Endothelial cell of umbilical vein (primary cell): ENCODE data around the gene FOXP4. TPM values are rescaled to one million over a fixed set of nuclear protein-coding genes. Genes with fewer than 3 reads are reported as not detected.

Source experiments
- BruUV-seq: library from RNA; stranded (reverse); fragments of 400-500 nt; replicated peaks from 2 replicates; lab custom pipeline; 2021; lab: Mats Ljungman, UMichigan
- CTCF ChIA-PET: fragments of 300-600, 350-600 bp; sonication (Branson Sonifier 250); formaldehyde crosslinking; loops from one replicate; lab custom pipeline; 2021; ENCODE audit warnings: antibody characterized with exemption, inconsistent platforms; lab: Charles Lee
- POLR2A ChIA-PET: fragments of 300-600, 350-600 bp; sonication (Branson Sonifier 250); formaldehyde crosslinking; loops from one replicate; lab custom pipeline; 2021; ENCODE audit warnings: antibody characterized with exemption, inconsistent platforms; lab: Charles Lee
- DNase-seq: peaks from one replicate; pipeline ENCODE4 v3.0.0-alpha.2; 2011; ENCODE audit warnings: low read depth, low spot score
- FAIRE-seq: peaks from 2 replicates; lab custom pipeline; 2011; peaks lifted over from hg19 to GRCh38; lab: Jason Lieb, UNC
- H2AFZ ChIP-seq: 2 replicates; pipeline ENCODE4 v1.6.0; 2012; ENCODE audit warnings: low read depth, low read length, control low read depth, inconsistent platforms
- H3K27ac ChIP-seq: 2 replicates; pipeline ENCODE4 v1.5.1; 2011; ENCODE audit warnings: low read depth, mild to moderate bottlenecking, control low read depth, low read length, moderate library complexity; ENCODE audit not compliant: insufficient read depth
- H3K27me3 ChIP-seq, 2 experiments: 2 replicates each; pipeline versions ENCODE4 v1.6.0 to v1.6.1; 2011; ENCODE audit warnings: low read length in 2 of 2, mixed read lengths in 1 of 2; ENCODE audit not compliant: control insufficient read depth in 2 of 2, insufficient read depth in 2 of 2
- H3K36me3 ChIP-seq, 2 experiments: 2 replicates in 1 of 2; 3 replicates in 1 of 2; pipeline ENCODE4 v1.5.1; 2011; ENCODE audit warnings: low read length in 2 of 2, mild to moderate bottlenecking in 1 of 2, moderate library complexity in 1 of 2; ENCODE audit not compliant: control insufficient read depth in 2 of 2, insufficient read depth in 2 of 2; ENCODE audit errors: extremely low read depth in 1 of 2
- H3K4me1 ChIP-seq: 3 replicates; pipeline ENCODE4 v1.5.1; 2011; ENCODE audit warnings: mild to moderate bottlenecking, low read length; ENCODE audit not compliant: control insufficient read depth, insufficient read depth; ENCODE audit errors: extremely low read depth
- H3K4me2 ChIP-seq: 2 replicates; pipeline ENCODE4 v1.6.1; 2011; ENCODE audit warnings: low read length, control low read depth, mixed read lengths; ENCODE audit not compliant: insufficient read depth
- H3K4me3 ChIP-seq, 3 experiments: fragments of 200-600 bp in 1 of 3; sonication (generic), shearing (Covaris generic) in 1 of 3; replicated peaks in 1 of 3; 2 replicates each; pipeline ENCODE4 v1.5.1; 2011 to 2016; ENCODE audit warnings: control low read depth in 3 of 3, low read length in 3 of 3, mild to moderate bottlenecking in 2 of 3, inconsistent platforms in 1 of 3, low read depth in 1 of 3, moderate library complexity in 1 of 3; ENCODE audit not compliant: insufficient read depth in 1 of 3
- H3K79me2 ChIP-seq: 2 replicates; pipeline ENCODE4 v1.6.0; 2012; ENCODE audit warnings: low read length, inconsistent platforms; ENCODE audit not compliant: control insufficient read depth, insufficient read depth
- H3K9ac ChIP-seq: replicated peaks from 2 replicates; pipeline ENCODE3; 2011; ENCODE audit warnings: low read length, control low read depth; ENCODE audit not compliant: insufficient read depth; ENCODE audit errors: extremely low read depth
- H3K9me1 ChIP-seq: replicated peaks from 3 replicates; pipeline ENCODE4 v1.6.0; 2011; ENCODE audit warnings: mild to moderate bottlenecking, low read length; ENCODE audit not compliant: control insufficient read depth, insufficient read depth; ENCODE audit errors: extremely low read depth
- H3K9me3 ChIP-seq: replicated peaks from 2 replicates; pipeline ENCODE4 v1.5.1; 2012; ENCODE audit warnings: low read length, inconsistent platforms; ENCODE audit not compliant: control insufficient read depth, insufficient read depth
- H4K20me1 ChIP-seq: replicated peaks from 2 replicates; pipeline ENCODE3; 2011; ENCODE audit warnings: mild to moderate bottlenecking, low read length; ENCODE audit not compliant: control insufficient read depth, insufficient read depth; ENCODE audit errors: extremely low read depth
- EZH2 ChIP-seq: IDR thresholded peaks from 2 replicates; pipeline ENCODE4 v1.6.1; 2012; ENCODE audit warnings: borderline replicate concordance, low read depth, mild to moderate bottlenecking, moderate library complexity, low read length, inconsistent platforms; ENCODE audit not compliant: severe bottlenecking
- FOS ChIP-seq: IDR thresholded peaks from 2 replicates; pipeline ENCODE4 v1.6.1; 2011; ENCODE audit warnings: mild to moderate bottlenecking, low read length, moderate library complexity, borderline replicate concordance; ENCODE audit not compliant: insufficient read depth
- GATA2 ChIP-seq: IDR thresholded peaks from 2 replicates; pipeline ENCODE4 v1.7.0; 2011; ENCODE audit warnings: low read depth, mild to moderate bottlenecking, moderate library complexity, mixed read lengths, low read length; ENCODE audit not compliant: insufficient read length, insufficient read depth
- JUN ChIP-seq: IDR thresholded peaks from 2 replicates; pipeline ENCODE4 v1.6.1; 2011; ENCODE audit warnings: borderline replicate concordance, low read depth; ENCODE audit not compliant: insufficient read length, insufficient read depth
- MAX ChIP-seq: IDR thresholded peaks from 2 replicates; pipeline ENCODE4 v1.6.1; 2011; ENCODE audit not compliant: insufficient read depth, insufficient read length
- MYC ChIP-seq: IDR thresholded peaks from one replicate; pipeline ENCODE4 v1.6.1; 2011; ENCODE audit warnings: mild to moderate bottlenecking, low read depth, low read length
- POLR2A ChIP-seq: IDR thresholded peaks from 2 replicates; pipeline ENCODE4 v1.6.1; 2012; ENCODE audit warnings: low read depth, mild to moderate bottlenecking, control low read depth, low read length
- POLR2AphosphoS5 ChIP-seq: IDR thresholded peaks from 2 replicates; pipeline ENCODE4 v1.6.1; 2012; ENCODE audit warnings: low read depth, mild to moderate bottlenecking, control low read depth, low read length, moderate library complexity; ENCODE audit not compliant: insufficient read depth
- dilution Hi-C: fragments of 300-500 bp; cut with MboI; formaldehyde crosslinking; loops from one replicate; pipeline ENCODE4 v1.15.0; 2019; ENCODE audit warnings: low sequenced_read_pairs; ENCODE audit not compliant: extremely low pct_ligation_motif_present
- intact Hi-C: fragments of 100-400 bp; cut with micrococcal nuclease; formaldehyde crosslinking; loops from one replicate; pipeline ENCODE4 v1.10.0; 2022
- polyA plus RNA-seq, 4 experiments: library from polyadenylated mRNA; depleted of rRNA in 3 of 4; stranded (reverse) in 3 of 4; unstranded in 1 of 4; fragments of >200 nt; gene quantifications; 2 replicates each; pipeline versions ENCODE4 v1.2.1 to v1.2.3, GENCODE V29; 2011 to 2012; ENCODE audit warnings: missing spikeins in 1 of 4
- total RNA-seq: library from RNA; stranded (reverse); gene quantifications from 2 replicates; pipeline ENCODE4 v1.2.3, GENCODE V29; 2021
- TF ChIP-seq, protein P1 (sequence below), 2 donors: IDR thresholded peaks; 1 replicate in 1 of 2; 2 replicates in 1 of 2; pipeline ENCODE4 v1.5.1; 2011; ENCODE audit warnings: low read length in 2 of 2, mild to moderate bottlenecking in 2 of 2, moderate library complexity in 2 of 2, control low read depth in 1 of 2, inconsistent platforms in 1 of 2, low read depth in 1 of 2; ENCODE audit not compliant: insufficient read depth in 1 of 2; ENCODE audit errors: extremely low read depth in 1 of 2

FOXP4 gene
- total and polyA plus RNA-seq, 2 donors (not counting 3 experiments of a cell fraction or from before 2014, with no cell fraction given) = 5.6 to 23.9 TPM

- Histone ChIP-seq H3K9ac (no peak overlapping the region), H3K79me2 (no peaks in the 10 kb centered on the region), H4K20me1 (no peaks in the 10 kb centered on the region), H3K27me3 (no peaks in the 10 kb centered on the region), H3K9me3 (no peaks in the 10 kb centered on the region), H2AFZ (no peak overlapping the region), H3K4me2 (no peak overlapping the region), H3K4me1 (no peaks in the 10 kb centered on the region), H3K4me3 (no peak overlapping the region), H3K9me1 (no peaks in the 10 kb centered on the region), H3K27ac (no peak overlapping the region), H3K36me3 (peaks cover 0 to 25% of the 10 kb centered on the region in 2 experiments)
- dilution Hi-C loops (no loop called here), intact Hi-C loops (no loop called here)
- ChIA-PET POLR2A (no interaction called here), CTCF (no interaction called here)
- DNase-seq = no peak
- BruUV-seq = no TSS peak
- no peak for FAIRE-seq
- TF ChIP-seq MAX (no peak), POLR2AphosphoS5 (no peak), EZH2 (no peak), JUN (no peak), POLR2A (no peak)
Observed at GRCh38 chr6:41568202-41568584, 22.0 kb downstream of the FOXP4 start.

- no peak overlapping the region for H3K9ac ChIP-seq
- DNase-seq (no peak), FAIRE-seq (no peak)
- no peak overlapping the region for H3K4me2 ChIP-seq
- H3K9me3 ChIP-seq = no peaks in the 10 kb centered on the region
- dilution Hi-C loops (no loop called here), intact Hi-C loops (no loop called here)
- no peaks in the 10 kb centered on the region for H3K79me2 ChIP-seq
- no peaks in the 10 kb centered on the region for H3K9me1 ChIP-seq
- H3K36me3 ChIP-seq = peaks cover 0 to 25% of the 10 kb centered on the region in 2 experiments
- H2AFZ ChIP-seq = no peak overlapping the region
- H3K4me1 ChIP-seq = no peaks in the 10 kb centered on the region
- H3K27ac ChIP-seq = no peak overlapping the region
- ChIA-PET CTCF (no interaction called here), POLR2A (no interaction called here)
- TF ChIP-seq JUN (no peak), MAX (no peak), EZH2 (no peak), FOS (no peak), POLR2A (no peak), GATA2 (no peak), POLR2AphosphoS5 (no peak), MYC (no peak)
- TF ChIP-seq, protein P1, sequence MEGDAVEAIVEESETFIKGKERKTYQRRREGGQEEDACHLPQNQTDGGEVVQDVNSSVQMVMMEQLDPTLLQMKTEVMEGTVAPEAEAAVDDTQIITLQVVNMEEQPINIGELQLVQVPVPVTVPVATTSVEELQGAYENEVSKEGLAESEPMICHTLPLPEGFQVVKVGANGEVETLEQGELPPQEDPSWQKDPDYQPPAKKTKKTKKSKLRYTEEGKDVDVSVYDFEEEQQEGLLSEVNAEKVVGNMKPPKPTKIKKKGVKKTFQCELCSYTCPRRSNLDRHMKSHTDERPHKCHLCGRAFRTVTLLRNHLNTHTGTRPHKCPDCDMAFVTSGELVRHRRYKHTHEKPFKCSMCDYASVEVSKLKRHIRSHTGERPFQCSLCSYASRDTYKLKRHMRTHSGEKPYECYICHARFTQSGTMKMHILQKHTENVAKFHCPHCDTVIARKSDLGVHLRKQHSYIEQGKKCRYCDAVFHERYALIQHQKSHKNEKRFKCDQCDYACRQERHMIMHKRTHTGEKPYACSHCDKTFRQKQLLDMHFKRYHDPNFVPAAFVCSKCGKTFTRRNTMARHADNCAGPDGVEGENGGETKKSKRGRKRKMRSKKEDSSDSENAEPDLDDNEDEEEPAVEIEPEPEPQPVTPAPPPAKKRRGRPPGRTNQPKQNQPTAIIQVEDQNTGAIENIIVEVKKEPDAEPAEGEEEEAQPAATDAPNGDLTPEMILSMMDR (IDR thresholded peaks at IDR 0.05; ENCODE audit: extremely low read depth in 1 of 2, insufficient read depth in 1 of 2, low read depth in 1 of 2, low read length in 2 of 2) = no peak
- H3K27me3 ChIP-seq = no peaks in the 10 kb centered on the region
- no TSS peak for BruUV-seq
- no peak overlapping the region for H3K4me3 ChIP-seq
- H4K20me1 ChIP-seq = no peaks in the 10 kb centered on the region
Observed at GRCh38 chr6:41568585-41569384, 22.6 kb downstream of the FOXP4 start.
